PC-9 (cell line): Measurements from ENCODE around the gene EDRF1. TPM values are rescaled to one million over a fixed set of nuclear protein-coding genes. Genes with fewer than 3 reads are reported as not detected.

Source experiments
- BruUV-seq: library from RNA; stranded (reverse); fragments of 400-500 nt; replicated peaks from 2 replicates; lab custom pipeline; 2021; lab: Mats Ljungman, UMichigan
- CTCF ChIA-PET: fragments of 300-600 bp; sonication (Branson Sonifier 250); formaldehyde crosslinking; loops from one replicate; lab custom pipeline; 2022; ENCODE audit warnings: antibody characterized with exemption; lab: Charles Lee
- POLR2A ChIA-PET: fragments of 300-600 bp; sonication (Branson Sonifier 250); formaldehyde crosslinking; loops from one replicate; lab custom pipeline; 2022; ENCODE audit warnings: antibody characterized with exemption; ENCODE audit not compliant: unreplicated experiment; lab: Charles Lee
- DNase-seq, 2 experiments: peaks; one replicate each; pipeline versions ENCODE4 v3.0.0 to v3.0.0-alpha.2; 2015 to 2022; ENCODE audit warnings: mixed read lengths in 1 of 2
- H2AFZ ChIP-seq: fragments of 200-600 bp; sonication (generic); 2 replicates; pipeline ENCODE4 v1.8.1; 2017; ENCODE audit warnings: antibody characterized with exemption
- H3F3A ChIP-seq: fragments of 200-600 bp; sonication (generic); 2 replicates; pipeline ENCODE4 v1.8.1; 2017; ENCODE audit warnings: antibody characterized with exemption, mild to moderate bottlenecking, low read depth; ENCODE audit not compliant: insufficient read depth
- H3K27ac ChIP-seq: fragments of 200-600 bp; sonication (generic); 2 replicates; pipeline ENCODE4 v1.6.1; 2016; ENCODE audit warnings: mixed run types
- H3K27me3 ChIP-seq: fragments of 200-600 bp; sonication (generic); 2 replicates; pipeline ENCODE4 v1.6.1; 2016; ENCODE audit warnings: low read depth, mixed run types; ENCODE audit not compliant: insufficient read depth
- H3K36me3 ChIP-seq: fragments of 200-600 bp; sonication (generic); 2 replicates; pipeline ENCODE4 v1.6.1; 2016; ENCODE audit warnings: low read depth, mixed run types
- H3K4me1 ChIP-seq: fragments of 200-600 bp; sonication (generic); replicated peaks from 2 replicates; pipeline ENCODE4 v1.6.1; 2016; ENCODE audit warnings: mixed run types; ENCODE audit not compliant: insufficient read depth
- H3K4me2 ChIP-seq: fragments of 200-600 bp; sonication (generic); 2 replicates; pipeline ENCODE4 v1.6.1; 2017; ENCODE audit warnings: mixed run types
- H3K4me3 ChIP-seq: fragments of 200-600 bp; sonication (generic); 2 replicates; pipeline ENCODE4 v1.6.1; 2016; ENCODE audit warnings: mixed run types
- H3K79me2 ChIP-seq: fragments of 200-600 bp; sonication (generic); 2 replicates; pipeline ENCODE4 v1.6.1; 2017; ENCODE audit warnings: low read depth, mixed run types
- H3K9me2 ChIP-seq: fragments of 200-600 bp; sonication (generic); 2 replicates; pipeline ENCODE4 v1.8.1; 2017; ENCODE audit warnings: mild to moderate bottlenecking; ENCODE audit not compliant: insufficient read depth
- H3K9me3 ChIP-seq: fragments of 200-600 bp; sonication (generic); 2 replicates; pipeline ENCODE4 v1.8.1; 2016; ENCODE audit warnings: low read depth; ENCODE audit not compliant: insufficient read depth
- H4K20me1 ChIP-seq: fragments of 200-600 bp; sonication (generic); 2 replicates; pipeline ENCODE4 v1.8.1; 2017; ENCODE audit not compliant: insufficient read depth
- EZH2 ChIP-seq: fragments of 200-600 bp; sonication (generic); IDR thresholded peaks from 2 replicates; pipeline ENCODE4 v1.8.0; 2017; ENCODE audit warnings: antibody characterized with exemption, low read depth
- intact Hi-C: fragments of 100-400 bp; cut with micrococcal nuclease; formaldehyde crosslinking; loops from one replicate; pipeline ENCODE4 v1.10.0; 2022; ENCODE audit not compliant: unreplicated experiment
- total RNA-seq: library from RNA; stranded (reverse); gene quantifications from 2 replicates; pipeline ENCODE4 v1.2.3, GENCODE V29; 2021
- TF ChIP-seq, protein P1 (sequence below): fragments of 200-600 bp; sonication (generic); conservative IDR thresholded peaks from 2 replicates; pipeline ENCODE4 v1.6.1; 2017; ENCODE audit warnings: mixed run types, antibody characterized with exemption, mild to moderate bottlenecking, moderate library complexity

EDRF1 gene
- total RNA-seq, 1 experiment from 2014 or later: 21.7 TPM

DNA sequence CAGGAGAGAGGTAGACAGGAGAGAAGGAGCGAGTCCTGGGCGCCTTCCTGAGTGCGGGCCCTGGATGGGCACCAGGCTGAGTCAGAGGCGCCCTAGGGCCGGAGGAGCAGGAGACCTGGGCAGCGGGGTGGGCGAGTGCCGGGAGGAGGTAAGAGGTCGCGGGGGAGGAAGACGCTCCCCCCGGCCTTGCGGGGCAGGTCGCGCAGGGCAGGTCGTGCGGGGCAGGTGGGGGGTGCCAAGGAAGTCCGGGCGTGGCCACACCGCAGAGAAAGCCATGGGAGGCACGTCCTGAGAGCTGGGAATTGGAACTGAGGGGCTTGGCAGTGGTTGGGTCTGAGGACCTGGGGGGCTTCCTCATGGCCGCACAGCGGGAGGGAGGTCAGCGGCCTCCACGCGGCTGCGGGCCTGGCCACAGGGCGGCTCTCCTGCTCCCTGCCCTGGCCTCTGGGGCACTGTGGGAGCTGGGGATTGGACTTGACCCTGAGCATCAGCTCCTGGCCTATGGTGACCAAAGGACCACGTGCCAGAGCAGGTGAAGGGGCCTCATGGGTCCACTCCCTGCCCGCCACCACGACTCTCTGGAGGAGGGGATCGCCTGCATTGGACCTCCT, 55.2 kb downstream of the EDRF1 start:
- BruUV-seq: no TSS peak
- POLR2A ChIA-PET: no interaction called here
- DNase-seq: no peak
- H3K36me3 ChIP-seq: no peaks in the 10 kb centered on the region
- H3K4me2 ChIP-seq: no peak overlapping the region
- no peaks in the 10 kb centered on the region for H3K9me2 ChIP-seq
- H3K27me3 ChIP-seq: no peaks in the 10 kb centered on the region
- TF ChIP-seq EZH2: no peak
- TF ChIP-seq, protein P1, sequence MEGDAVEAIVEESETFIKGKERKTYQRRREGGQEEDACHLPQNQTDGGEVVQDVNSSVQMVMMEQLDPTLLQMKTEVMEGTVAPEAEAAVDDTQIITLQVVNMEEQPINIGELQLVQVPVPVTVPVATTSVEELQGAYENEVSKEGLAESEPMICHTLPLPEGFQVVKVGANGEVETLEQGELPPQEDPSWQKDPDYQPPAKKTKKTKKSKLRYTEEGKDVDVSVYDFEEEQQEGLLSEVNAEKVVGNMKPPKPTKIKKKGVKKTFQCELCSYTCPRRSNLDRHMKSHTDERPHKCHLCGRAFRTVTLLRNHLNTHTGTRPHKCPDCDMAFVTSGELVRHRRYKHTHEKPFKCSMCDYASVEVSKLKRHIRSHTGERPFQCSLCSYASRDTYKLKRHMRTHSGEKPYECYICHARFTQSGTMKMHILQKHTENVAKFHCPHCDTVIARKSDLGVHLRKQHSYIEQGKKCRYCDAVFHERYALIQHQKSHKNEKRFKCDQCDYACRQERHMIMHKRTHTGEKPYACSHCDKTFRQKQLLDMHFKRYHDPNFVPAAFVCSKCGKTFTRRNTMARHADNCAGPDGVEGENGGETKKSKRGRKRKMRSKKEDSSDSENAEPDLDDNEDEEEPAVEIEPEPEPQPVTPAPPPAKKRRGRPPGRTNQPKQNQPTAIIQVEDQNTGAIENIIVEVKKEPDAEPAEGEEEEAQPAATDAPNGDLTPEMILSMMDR: no peak
- no peaks in the 10 kb centered on the region for H4K20me1 ChIP-seq
- H3F3A ChIP-seq: no peaks in the 10 kb centered on the region
- H3K79me2 ChIP-seq: no peaks in the 10 kb centered on the region
- intact Hi-C loops: no loop called here
- no peak overlapping the region for H3K4me3 ChIP-seq
- no peak overlapping the region for H3K27ac ChIP-seq
- H2AFZ ChIP-seq: no peak overlapping the region
- H3K9me3 ChIP-seq: no peaks in the 10 kb centered on the region
- H3K4me1 ChIP-seq: no peaks in the 10 kb centered on the region
- CTCF ChIA-PET: no interaction called here

DNA sequence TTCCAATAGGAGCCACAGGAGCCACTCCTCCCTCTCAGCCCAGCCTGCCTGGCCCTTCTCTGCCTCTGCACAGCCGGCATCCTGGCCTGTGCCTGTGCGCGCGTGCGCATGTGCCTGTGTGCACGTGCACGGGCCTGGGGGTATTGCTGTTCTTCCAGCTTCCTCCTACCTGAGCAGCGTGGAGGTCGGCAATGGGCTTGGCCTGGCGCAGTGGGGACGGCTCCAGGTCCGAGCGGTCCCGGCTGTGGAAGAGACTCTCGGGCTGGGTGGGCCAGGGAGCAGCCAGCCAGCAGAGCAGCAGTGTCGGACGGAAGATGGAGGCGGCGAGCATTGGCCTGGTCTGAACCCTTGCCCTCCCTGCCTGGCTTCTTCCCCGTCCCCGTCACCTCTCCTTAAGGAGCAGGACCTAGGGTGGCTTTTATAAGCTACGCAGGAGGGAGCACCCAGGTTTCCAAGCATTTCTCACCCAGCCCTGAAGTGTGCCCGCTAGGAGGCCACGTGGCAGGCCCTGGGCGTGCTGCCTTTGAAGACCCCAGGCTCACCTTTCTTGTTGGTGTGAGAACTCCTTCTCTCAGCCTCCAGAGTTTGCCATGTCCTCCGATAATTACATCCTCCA, 56.1 kb downstream of the EDRF1 start, which contains the start of gene MMP21:
TSS of gene MMP21 (minus strand) at position 331 of the 616 bp plus-strand sequence. CDS start at position 331, 0 bp downstream.
- H2AFZ ChIP-seq: no peak within 1 kb of the TSS
- TF ChIP-seq, protein P1: no peak
- TF ChIP-seq EZH2: no peak
- CTCF ChIA-PET: no interaction called here

DNA sequence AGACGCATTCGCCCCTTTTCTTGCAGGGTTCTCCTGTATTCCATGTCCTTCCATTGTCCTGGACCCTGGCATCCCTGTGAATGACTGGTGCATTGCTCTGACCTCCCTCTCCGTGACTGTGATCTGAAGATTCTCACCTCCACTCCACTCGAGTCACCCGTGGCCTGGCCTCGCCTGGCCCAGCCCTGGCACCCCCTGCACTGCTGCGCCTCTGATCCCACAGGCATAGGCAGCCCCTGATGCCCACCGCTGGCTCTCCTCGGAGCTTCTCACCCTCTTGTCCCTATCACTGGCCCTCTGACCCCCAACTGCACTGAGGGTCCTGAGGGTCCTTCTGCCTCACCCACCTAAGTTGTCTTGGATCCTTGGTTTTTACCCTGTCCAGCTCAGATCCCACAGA, 58.3 kb downstream of the EDRF1 start:
- CTCF ChIA-PET: no interaction called here
- TF ChIP-seq, protein P1: no peak
- TF ChIP-seq EZH2: no peak
- POLR2A ChIA-PET: no interaction called here
- no peaks in the 10 kb centered on the region for H3K9me3 ChIP-seq
- H3K4me1 ChIP-seq: no peaks in the 10 kb centered on the region
- no peaks in the 10 kb centered on the region for H3F3A ChIP-seq
- H3K79me2 ChIP-seq: no peaks in the 10 kb centered on the region
- H4K20me1 ChIP-seq: no peaks in the 10 kb centered on the region
- no peak overlapping the region for H3K4me2 ChIP-seq
- H3K36me3 ChIP-seq: no peaks in the 10 kb centered on the region
- BruUV-seq: no TSS peak
- no peak overlapping the region for H3K4me3 ChIP-seq
- no peak for DNase-seq
- intact Hi-C loops: no loop called here
- H2AFZ ChIP-seq: no peak overlapping the region
- H3K27ac ChIP-seq: no peak overlapping the region
- H3K27me3 ChIP-seq: no peaks in the 10 kb centered on the region
- no peaks in the 10 kb centered on the region for H3K9me2 ChIP-seq

More for the DNA sequence above, 56.1 kb downstream of the EDRF1 start, which contains the start of gene MMP21:
- H3K27ac ChIP-seq: no peak within 1 kb of the TSS
- BruUV-seq: no TSS peak
- no peaks in the 10 kb centered on the region for H3K36me3 ChIP-seq
- H4K20me1 ChIP-seq: no peaks in the 10 kb centered on the region
- no peaks in the 10 kb centered on the region for H3F3A ChIP-seq
- H3K9me3 ChIP-seq: no peaks in the 10 kb centered on the region
- no peak within 1 kb of the TSS for H3K4me3 ChIP-seq
- intact Hi-C loops: no loop called here
- H3K79me2 ChIP-seq: no peaks in the 10 kb centered on the region
- H3K4me1 ChIP-seq: no peaks in the 10 kb centered on the region
- H3K4me2 ChIP-seq: no peak within 1 kb of the TSS
- H3K27me3 ChIP-seq: no peaks in the 10 kb centered on the region
- H3K9me2 ChIP-seq: no peaks in the 10 kb centered on the region
- POLR2A ChIA-PET: no interaction called here
- no peak for DNase-seq
